ENCODE measurements around the gene ARAP2.
"Not testable (repeated sequence)": the region's sequence is repeated elsewhere in the genome, so short reads cannot be mapped to it uniquely, and the experiment has no call there.

Gene ARAP2

DNA sequence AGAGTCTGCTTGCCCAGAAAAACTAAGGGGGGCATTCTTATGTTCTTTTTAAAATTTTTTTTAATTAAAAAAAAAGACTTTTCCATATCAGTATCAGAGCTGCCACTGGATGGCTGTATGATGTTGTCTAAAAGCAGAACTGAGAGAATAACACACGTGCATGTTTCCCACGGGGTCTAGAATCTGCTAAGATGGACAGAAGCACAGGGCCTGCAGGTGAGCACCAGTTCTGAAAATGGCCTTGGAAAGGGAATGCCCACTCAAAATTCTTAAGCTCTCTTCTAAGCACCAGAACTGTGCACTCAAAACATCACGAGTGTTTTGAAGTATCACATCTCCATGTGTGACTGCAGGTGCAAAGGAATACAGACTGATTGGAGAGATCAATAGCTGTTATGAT, 61.1 kb downstream of the ARAP2 start:
- no peak for DNase-seq

DNA sequence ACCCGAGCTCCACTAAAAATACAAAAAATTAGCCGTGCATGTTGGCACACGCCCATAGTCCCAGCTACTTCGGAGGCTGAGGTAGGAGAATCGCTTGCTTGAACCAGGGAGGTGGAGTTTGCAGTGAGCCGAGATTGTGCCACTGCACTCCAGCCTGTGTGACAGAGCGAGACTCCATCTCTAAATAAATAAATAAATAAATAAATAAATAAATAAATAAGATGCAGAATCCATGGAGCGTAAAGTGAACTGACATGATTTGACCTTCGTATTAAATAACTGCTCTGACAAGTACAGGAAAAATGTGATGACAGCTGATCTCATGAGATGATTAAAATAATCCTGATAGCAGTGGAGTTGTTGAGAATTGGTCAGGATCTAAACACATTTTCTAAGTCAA, 62.0 kb downstream of the ARAP2 start:
- DNase-seq: not testable (repeated sequence)

DNA sequence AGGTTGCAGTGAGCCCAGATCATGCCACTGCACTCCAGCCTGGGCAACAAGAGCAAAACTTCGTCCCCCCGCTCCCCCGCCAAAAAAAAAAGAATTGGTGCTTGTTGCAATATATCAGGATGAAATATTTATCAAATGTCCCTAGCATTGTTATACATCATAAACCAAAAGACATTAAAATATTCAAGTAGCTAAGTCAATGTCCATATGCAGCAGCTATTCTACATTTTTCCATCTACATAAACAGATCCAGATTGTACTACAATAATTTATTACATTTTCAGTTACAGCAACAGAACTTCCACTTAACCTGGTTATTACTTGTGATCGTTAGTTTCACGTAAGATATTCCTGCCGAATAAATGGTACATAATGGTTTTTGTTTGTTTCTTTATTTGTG, 64.1 kb downstream of the ARAP2 start:
- no peak for DNase-seq

DNA sequence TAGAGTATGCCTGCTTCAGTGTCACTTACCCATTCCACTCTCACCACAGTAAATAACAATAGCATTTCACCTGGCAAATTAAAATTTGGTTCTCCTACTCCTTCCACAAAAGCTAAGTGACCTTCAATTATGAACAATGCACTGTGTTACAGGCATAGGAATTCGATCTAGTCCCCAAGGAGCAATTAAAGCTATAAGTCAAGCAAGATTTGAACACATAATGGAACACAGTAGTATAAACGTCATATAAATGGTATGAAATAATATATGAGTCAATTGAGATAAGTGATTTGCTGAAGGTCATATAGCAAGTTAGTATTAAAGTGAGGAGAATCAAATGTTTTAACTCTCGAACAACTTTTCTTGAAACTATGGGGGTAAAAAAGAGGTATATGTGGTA, 65.8 kb downstream of the ARAP2 start:
- DNase-seq: no peak

DNA sequence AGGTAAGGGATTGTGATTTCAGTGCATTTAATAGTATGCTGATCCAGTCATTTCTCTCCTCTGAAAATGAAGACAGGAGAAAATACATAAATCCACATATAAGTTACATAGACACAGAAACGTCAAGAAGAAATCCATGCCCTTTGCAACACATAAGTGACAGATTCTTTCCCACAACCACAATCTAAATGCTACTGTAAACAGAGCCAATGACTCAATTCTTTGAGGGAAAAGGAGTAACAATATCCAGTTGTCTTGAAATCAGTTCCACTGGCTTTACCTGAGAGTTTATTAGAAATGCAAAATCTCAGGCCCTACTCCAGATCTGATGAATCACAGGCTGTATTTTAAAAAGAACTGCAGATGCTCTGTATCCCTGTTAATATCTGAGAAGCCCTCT, 66.4 kb downstream of the ARAP2 start:
- DNase-seq: no peak

DNA sequence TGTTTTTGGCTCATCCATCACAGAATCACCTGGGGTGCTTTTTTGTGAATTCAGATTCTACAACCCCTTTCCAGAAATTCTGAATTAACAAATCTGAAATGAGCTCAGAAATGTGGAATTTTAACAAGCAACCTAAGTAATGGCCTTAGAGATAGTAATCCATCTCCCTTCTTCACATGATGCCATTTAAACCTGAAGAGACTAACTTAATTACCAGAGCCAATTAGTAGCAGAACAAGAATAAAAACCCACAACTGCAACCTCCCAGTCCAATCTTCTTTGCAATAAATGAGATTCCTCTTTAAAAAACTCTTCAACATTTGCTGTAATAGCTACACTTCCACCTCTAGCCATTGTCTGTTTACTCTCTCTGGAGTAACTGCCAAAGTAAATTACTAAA, 69.7 kb downstream of the ARAP2 start:
- no peak for DNase-seq

DNA sequence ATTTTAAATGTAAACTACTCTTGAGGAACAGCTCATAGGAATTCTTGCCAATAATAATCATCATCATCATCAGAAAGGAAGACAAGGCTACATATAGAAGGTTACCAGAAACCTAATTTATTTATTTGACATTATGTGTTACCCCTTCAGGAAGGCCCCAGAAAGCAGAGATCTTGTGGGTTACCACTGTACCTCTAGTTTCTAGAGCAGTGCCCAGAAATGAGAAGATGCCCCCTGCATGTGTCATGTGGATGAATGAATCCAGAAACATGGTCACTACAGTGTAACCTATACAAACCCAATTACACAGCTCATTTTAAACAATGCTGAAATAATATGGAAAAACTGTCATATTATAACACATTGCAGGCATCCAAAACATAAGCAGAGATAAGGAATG, 70.4 kb downstream of the ARAP2 start:
- no peak for DNase-seq

DNA sequence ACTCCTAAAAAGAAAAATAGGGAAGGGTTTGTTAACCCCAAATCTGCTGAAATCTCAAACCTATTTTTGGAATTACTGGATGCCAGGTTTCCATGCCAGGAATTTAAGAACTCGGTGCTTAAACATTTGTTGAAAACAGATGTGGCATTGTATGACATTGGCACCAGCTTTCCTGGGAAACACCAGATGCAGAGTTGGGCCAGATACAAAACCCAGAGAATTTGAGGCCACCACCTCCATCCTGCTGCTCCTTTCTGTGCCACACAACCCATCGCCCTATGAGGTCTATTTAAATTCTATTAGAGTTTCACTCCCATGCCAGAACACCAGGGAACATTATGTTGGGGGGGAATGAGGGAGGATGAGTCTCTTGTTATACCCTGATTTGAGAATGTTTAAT, 71.7 kb downstream of the ARAP2 start:
- no peak for DNase-seq

DNA sequence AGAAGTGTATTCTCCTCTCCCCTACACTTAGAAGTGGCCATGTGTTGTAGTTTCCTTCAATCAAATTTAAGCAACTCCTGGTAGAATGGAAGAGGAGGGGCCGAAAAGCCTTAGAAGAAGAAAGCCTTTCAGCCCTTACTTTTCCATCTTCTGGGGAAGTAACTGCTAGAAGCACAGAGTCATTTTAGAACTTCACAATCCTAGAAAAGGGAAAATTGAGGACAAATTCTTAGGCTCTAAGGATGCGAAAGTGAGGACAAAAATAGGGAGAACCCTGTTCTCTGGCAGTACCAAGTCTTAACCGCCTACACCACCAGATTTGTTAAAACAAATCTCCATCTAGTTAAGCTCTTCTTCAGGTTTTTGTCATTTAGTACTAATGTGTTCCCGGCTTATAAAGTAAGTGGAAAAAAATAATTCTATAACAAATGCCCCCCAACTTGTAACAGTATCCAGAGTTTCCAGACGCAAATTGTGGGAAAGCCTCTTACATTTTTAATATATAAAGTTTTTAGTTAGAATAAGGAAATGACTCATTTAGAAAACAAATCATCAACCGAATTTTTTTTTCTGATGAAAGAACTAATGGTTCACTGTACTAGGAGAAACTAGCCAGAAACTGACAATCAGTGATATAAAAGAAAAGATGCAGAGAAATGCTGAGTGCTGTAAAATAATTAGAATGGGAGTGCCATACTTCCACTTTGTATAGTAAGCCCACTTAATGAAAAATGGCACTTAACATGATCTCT, 76.0 kb downstream of the ARAP2 start:
- DNase-seq: no peak

DNA sequence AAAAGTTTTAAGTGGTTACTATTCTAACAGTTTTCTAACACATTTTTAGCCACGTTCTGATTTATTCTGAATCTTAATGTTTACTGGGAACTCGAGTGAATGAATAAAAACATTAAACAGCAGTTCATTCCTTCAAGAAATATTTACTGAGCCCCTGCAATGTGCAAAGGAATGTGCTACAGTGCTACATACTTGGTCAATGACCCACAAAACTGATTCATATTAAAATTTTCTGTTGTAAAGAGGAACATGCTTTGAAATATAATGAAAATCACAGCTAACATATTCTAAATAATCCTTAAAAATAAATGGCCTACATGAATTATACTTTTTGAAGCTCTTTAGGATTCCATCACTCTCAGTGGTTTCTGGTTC, 78.7 kb downstream of the ARAP2 start:
- no peak for DNase-seq

DNA sequence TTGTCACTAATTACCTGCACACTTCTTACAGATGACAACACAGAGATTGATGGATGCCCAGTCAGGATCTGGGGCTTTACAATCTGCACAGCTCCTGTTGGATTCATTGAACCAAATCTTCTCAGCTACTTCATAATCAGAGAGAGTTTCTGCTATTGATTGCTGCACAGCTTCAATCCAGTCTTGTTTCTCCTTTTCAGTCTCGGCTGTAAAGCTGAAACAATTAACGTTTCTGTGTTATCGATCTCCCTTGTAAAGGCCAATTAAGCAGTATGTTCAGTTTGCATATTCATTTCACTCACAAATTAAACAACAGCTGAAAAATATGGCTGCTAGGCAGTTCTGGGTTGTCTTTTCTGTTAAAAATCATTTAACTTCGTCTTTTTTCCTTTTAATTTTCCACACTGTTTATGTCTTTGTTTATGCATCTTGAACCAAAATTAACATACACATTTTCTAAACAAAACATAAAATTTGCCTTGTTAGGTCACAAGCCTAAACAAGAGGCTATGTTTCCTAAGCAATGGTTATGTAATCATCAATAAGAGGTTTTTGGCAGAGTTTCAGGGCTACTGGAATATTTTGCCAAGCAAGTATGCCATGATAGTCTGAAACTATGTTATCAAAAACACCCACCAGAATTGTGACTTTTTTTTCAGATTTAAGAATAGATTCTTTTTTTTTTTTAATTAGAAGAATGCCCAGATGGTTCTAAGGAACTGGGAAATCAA, 79.2 kb downstream of the ARAP2 start:
- no peak for DNase-seq

DNA sequence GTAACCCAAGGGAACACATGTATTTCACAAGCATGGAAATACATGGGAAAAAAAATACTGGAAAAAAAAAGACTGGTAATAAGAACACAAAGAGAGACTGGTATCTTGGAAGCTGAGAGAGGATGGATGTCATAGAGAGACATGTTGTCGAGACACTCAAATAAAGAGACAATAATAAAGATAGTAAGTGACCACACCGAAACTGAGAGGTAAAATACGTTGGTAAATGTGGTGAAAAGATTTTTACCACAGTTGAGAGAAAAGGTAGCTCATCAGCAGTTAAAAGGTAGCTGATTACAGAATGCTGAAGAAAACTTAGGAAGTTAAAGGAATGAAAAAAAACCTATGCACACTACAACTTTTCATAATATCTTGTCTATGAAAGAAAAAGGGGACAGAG, 81.1 kb downstream of the ARAP2 start:
- DNase-seq: no peak

DNA sequence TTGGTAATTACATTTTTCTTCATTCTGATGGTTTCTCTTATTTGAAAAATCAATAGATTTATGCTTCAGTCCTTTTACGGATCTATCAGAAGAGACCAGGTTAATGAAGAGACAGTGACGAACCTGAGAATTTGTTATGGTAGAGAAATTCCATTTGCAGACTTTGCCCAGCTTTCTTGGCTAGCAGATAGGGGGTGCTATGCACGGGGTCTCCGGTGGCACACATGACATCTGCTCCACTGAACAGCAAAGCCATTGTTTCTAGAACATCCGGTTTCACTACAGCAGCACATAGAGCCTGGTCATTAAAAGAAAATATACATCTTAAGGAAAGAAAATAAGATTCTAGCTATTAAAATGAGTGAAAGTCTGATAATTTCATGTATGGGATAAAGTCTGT, 85.1 kb downstream of the ARAP2 start:
- DNase-seq: no peak

DNA sequence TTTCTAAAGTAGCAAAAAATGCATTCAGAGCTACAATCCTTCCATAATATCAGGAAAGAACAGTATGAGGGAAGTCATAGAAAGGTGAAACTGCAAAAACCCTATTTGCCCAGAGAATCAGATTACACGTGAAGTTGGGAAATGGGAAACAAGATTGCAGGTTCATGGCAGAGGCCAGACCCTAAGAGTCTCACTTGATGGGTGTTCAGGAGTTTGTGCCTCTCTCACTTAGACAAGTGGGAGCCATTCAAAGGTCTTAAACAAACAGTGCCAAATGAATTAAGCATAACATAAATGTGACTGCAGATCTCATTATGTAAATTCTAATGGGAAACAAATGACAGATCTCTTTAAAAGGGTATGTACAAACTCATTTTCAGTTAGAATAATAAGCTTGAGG, 91.6 kb downstream of the ARAP2 start:
- no peak for DNase-seq

DNA sequence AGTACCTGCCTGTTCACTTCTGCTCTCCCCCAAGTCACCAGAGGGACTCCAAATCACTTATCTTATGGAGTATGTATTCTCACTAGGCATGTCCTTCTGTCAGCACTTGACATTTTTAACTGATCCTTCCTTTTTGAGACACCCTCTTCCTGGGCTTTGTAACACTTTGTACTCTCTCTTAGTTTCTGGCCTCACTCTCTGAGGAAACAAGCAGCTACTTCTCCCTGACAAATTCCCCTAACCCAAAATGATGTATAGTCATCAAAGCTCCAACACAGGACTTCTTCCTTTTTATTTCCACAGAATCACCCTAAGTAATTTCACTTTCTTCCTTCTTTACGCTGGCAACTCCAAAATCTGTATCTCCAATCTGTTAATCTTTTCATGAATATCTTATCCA, 101.8 kb downstream of the ARAP2 start:
- no peak for DNase-seq

DNA sequence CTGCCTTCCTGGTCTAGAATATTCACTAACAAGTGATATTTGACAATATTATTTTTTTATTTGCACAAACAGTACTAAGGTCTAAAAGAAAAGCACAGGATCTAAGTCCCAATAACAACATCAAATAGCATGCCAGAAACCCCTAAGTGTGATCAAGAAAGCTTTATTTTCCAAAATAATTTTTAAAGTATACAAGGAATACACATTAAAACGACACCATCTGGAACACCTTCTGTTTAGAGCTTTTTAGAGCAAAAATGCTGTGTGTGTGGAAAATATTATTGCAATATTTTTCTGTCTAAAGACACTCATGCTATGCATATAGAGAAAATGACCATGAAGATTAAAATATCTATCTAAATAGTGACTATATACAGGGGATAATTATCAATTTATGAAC, 103.1 kb downstream of the ARAP2 start:
- DNase-seq: no peak

DNA sequence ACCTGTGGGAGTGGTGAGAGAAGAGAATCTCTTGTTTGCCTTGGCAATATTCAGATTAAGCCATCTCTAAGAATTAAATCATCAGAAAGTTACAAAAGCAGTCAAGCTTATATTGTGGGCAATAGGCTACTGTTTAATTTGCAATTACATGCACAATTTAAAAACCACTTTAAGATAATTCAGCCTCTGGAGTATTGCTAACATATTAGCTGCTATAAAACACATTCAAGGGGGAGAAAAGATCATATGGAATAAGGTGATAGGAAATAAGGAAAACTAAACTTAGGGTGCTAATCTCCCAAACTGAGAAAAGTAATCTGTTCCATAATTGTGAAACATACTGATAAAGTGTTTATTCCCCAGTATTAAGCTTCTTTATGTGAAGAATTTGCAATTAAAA, 103.9 kb downstream of the ARAP2 start:
- DNase-seq: no peak

DNA sequence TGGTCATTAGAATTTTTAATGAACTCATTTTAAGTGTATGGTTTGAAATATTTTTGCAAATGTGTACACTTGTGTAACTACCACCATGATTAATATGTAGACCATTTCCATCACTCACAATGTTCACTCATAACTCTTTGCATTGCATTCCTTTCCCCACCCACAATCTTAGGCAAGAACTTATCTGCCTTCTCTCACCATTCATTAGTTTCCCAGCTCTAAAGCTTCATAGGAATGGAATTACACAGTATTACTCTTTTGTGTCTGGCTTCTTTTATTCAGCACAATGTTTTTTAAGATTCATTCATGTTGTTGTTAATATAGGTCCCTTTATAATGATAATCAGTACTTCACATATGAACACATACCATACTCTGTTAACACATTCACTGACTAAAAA, 106.1 kb downstream of the ARAP2 start:
- no peak for DNase-seq

DNA sequence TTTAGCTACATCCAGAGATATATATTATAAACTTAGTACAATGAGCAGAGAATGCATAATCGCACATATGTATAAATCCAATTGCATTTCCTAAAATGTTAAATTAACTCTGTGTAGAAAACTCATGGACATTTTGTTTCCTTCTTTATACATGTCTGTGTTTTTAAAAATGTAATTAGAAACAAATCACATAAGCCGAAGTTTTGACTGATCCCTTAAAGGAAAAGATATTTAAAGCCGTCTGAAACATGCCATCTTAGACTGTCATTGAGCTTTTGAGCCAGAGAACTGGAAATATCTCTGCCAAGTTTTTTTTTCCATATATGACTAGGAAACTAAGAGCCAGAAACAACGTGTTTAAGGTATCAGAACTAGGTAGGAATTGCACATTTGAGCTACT, 107.0 kb downstream of the ARAP2 start:
- DNase-seq: no peak

DNA sequence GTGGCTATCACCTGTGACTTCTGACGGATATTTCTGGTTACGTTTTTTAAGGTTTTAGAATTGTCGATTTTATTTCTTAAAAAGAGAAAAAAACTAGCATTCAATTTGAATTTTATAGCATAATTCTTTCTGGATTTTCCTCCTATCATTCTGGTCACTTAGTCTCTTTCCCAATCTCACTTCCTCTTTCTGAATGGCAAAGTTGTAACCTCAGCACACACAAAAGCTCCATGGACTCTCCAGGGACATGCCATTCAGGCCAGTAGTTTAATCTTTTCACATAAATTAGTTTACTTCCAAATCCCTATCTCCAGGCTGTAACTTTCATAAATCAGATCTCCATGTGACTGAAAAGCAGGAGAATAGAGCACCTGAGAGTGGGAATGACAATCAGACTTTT, 110.7 kb downstream of the ARAP2 start:
- DNase-seq: no peak

DNA sequence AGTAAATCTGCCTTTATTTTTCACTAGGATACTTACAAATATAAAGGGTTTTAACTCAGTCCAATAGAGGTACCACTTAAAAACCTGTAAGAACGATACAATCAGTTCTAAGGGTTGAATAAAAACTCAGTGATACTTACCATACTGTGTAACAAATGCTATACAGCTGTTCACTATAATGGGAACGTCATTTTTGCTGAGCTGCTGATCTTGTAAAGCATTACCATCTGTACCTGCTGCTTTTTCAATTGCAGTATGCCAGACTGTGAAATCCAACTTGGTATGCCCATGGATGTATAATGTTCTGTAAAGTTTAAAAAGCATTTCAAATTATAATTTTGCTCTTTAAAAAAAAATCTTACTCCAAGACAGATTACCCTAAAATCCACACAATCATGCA, 111.2 kb downstream of the ARAP2 start:
- DNase-seq: no peak

DNA sequence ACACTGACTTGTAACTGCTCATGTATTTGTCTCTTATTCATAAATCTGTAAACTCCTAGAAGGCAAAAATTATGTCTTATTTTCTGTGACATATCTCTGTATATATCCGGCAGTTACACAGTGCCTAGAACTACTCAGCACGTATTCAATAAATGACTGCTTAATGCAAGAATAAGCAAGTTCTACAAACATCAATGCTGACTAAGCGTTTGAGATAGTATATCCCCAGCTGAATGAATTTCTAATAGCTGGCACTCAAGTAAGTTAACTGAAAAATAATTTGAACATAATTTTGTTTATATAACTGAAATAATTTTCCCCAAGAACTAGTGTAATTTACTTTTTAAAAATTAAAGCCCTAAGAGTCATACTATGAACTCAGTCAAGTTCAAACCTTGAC, 113.7 kb downstream of the ARAP2 start:
- DNase-seq: no peak

DNA sequence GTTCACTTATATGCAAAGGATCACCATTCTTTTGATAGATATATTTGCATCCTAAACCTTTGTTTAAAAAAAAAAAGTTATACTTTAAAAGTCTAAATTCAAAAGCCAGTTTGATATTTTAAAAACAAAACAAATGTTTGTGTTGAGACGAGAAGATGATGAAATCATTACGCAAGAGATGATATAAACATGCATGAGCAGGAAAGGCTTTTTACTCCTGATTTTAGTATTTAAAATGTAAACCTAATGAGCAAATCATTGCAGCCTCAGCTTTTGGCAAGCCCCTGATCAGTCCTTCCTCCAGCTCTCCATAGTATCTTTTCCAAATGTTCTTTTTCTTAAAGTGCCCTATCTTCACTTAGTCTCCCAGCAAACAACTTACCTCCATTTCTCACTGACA, 115.6 kb downstream of the ARAP2 start:
- no peak for DNase-seq

DNA sequence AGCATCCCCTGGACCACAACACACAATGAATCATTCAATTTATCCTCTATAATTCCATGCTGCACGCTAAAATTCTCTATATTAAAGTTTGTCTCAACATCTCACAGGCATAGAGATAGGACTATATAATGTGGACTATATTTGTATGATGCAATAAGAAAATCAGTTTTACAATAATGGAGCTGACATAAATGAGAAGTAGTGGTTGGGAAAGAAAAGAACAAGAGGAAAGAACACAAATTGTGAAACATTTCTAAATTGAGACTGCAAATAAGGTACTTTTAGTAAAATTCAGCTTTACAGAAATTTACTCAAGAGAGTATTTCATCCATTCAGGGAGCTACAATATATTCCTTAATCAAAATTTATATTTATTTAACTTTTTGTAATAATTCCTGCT, 120.4 kb downstream of the ARAP2 start:
- no peak for DNase-seq

DNA sequence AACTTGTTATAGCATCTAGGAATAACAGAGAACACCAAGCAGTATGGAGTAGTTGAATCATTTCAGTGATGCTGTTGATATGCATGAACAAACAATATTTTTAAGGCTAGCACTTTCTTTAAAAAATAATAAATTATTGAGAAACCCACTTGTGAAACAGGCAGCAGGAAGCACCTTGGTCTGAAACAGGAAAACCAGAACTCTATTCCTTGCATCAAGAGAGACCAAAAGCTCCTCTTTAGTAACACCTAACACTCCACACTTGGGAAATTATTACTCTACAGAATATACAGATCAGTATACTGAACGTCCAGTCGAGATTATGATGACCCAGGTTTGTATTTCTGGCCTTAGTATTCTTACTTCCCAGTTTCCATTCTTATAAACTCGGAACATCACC, 129.0 kb downstream of the ARAP2 start:
- no peak for DNase-seq
